Epithelial cell of esophagus (primary cell): Measurements from ENCODE around the gene LIMCH1.

Source experiments
- DNase-seq: peaks from one replicate; pipeline ENCODE4 v3.0.0; 2010; ENCODE audit warnings: low read depth
- H3K4me3 ChIP-seq: 2 replicates; pipeline ENCODE4 v1.5.1; 2011; ENCODE audit warnings: mild to moderate bottlenecking, low read length, control low read depth
- CTCF ChIP-seq: IDR thresholded peaks from 2 replicates; pipeline ENCODE4 v1.5.1; 2011; ENCODE audit warnings: low read depth, mild to moderate bottlenecking, low read length, control low read depth, inconsistent platforms; ENCODE audit not compliant: insufficient read depth; ENCODE audit errors: missing control alignments

LIMCH1 gene

GRCh38 chr4:41537292-41537890 lies 566 bp upstream of the LIMCH1 start:
- H3K4me3 ChIP-seq, result no peak overlapping the region
- no peak for TF ChIP-seq CTCF
- DNase-seq, result no peak

- DNase-seq, result peak; percentile 47
Measured at GRCh38 chr4:41538887-41539498, 1.0 kb downstream of the LIMCH1 start.

GRCh38 chr4:41539711-41540110 lies 1.8 kb downstream of the LIMCH1 start:
- TF ChIP-seq CTCF, result no peak
- DNase-seq, result no peak
- H3K4me3 ChIP-seq, result no peak overlapping the region

More at GRCh38 chr4:41538887-41539498, 1.0 kb downstream of the LIMCH1 start:
- TF ChIP-seq CTCF, result no peak
- no peak overlapping the region for H3K4me3 ChIP-seq

GRCh38 chr4:41540687-41541086 lies 2.7 kb downstream of the LIMCH1 start:
- DNase-seq, result no peak
- no peak for TF ChIP-seq CTCF
- no peak overlapping the region for H3K4me3 ChIP-seq

GRCh38 chr4:41541687-41542094 lies 3.7 kb downstream of the LIMCH1 start:
- H3K4me3 ChIP-seq, result no peak overlapping the region
- no peak for TF ChIP-seq CTCF
- no peak for DNase-seq

- no peak for TF ChIP-seq CTCF
- no peak overlapping the region for H3K4me3 ChIP-seq
- DNase-seq, result peak; percentile 28
Measured at GRCh38 chr4:41542526-41543275, 4.7 kb downstream of the LIMCH1 start.
